Measurements from ENCODE around the gene CALML5.
A peak's percentile ranks its signal among the peaks of the same experiment; 100 is the strongest.

The CALML5 gene

GRCh38 chr10:5499493-5500140 is at the start of gene CALML5:
Gene CALML5, minus strand, starts transcription at chr10:5499570. Its CDS starts 132 bp downstream, at chr10:5499438.
- no peak for DNase-seq

GRCh38 chr10:5547931-5548660 is 48.7 kb upstream of the CALML5 start:
- no peak for DNase-seq

GRCh38 chr10:5547681-5547930 is 48.2 kb upstream of the CALML5 start:
- no peak for DNase-seq

- DNase-seq = no peak
Observed at GRCh38 chr10:5546891-5547680, 47.7 kb upstream of the CALML5 start.

GRCh38 chr10:5545778-5546710 is 46.7 kb upstream of the CALML5 start:
- no peak for DNase-seq

- DNase-seq = no peak
Observed at GRCh38 chr10:5545426-5545777, 46.0 kb upstream of the CALML5 start.

GRCh38 chr10:5545011-5545410 is 45.6 kb upstream of the CALML5 start:
- no peak for DNase-seq

GRCh38 chr10:5544216-5544805 is 44.9 kb upstream of the CALML5 start:
- no peak for DNase-seq

GRCh38 chr10:5543623-5544022 is 44.3 kb upstream of the CALML5 start:
- no peak for DNase-seq

- no peak for DNase-seq
Observed at GRCh38 chr10:5542100-5542499, 42.7 kb upstream of the CALML5 start.

- DNase-seq = no peak
Observed at GRCh38 chr10:5540891-5541290, 41.5 kb upstream of the CALML5 start.

- no peak for DNase-seq
Observed at GRCh38 chr10:5540080-5540479, 40.7 kb upstream of the CALML5 start.

GRCh38 chr10:5538892-5539651 is 39.7 kb upstream of the CALML5 start:
- no peak for DNase-seq

- DNase-seq = no peak
Observed at GRCh38 chr10:5538446-5538845, 39.1 kb upstream of the CALML5 start.

- DNase-seq = no peak
Observed at GRCh38 chr10:5537684-5538083, 38.3 kb upstream of the CALML5 start.

- DNase-seq = no peak
Observed at GRCh38 chr10:5536486-5537081, 37.2 kb upstream of the CALML5 start.

- peak; percentile 3 for DNase-seq
Observed at GRCh38 chr10:5534880-5535856, 35.8 kb upstream of the CALML5 start.

- DNase-seq = no peak
Observed at GRCh38 chr10:5534051-5534821, 34.9 kb upstream of the CALML5 start.

- no peak for DNase-seq
Observed at GRCh38 chr10:5533098-5533731, 33.8 kb upstream of the CALML5 start.

Measured in NCI-H2171 treated with DMSO at 0.1 percent for 48 hours (cell line).